ENCODE measurements around the gene PARP4. TPM values are rescaled to one million over a fixed set of nuclear protein-coding genes. Genes with fewer than 3 reads are reported as not detected.

The PARP4 gene
- total and polyA plus RNA-seq, 2 experiments from 2014 or later, result 20.4 to 37.8 TPM

GRCh38 chr13:24520733-24521132 lies 8.2 kb upstream of the PARP4 start:
- no peaks in the 10 kb centered on the region for H3K36me3 ChIP-seq
- H3K27me3 ChIP-seq, result no peaks in the 10 kb centered on the region
- DNase-seq (ENCODE audit: low read depth in 1 of 2, low spot score in 1 of 2), result no peak
- no peaks in the 10 kb centered on the region for H3K9me3 ChIP-seq (ENCODE audit: low read depth)
- no peaks in the 10 kb centered on the region for H3K4me1 ChIP-seq (ENCODE audit: low read depth)
- H3K4me3 ChIP-seq, result no peak overlapping the region
- TF ChIP-seq CTCF (IDR thresholded peaks at IDR 0.05; ENCODE audit: low read depth, low read length), result no peak
- no peak overlapping the region for H3K27ac ChIP-seq

- H3K27ac ChIP-seq, result no peak overlapping the region
- TF ChIP-seq CTCF (IDR thresholded peaks at IDR 0.05; ENCODE audit: low read depth, low read length), result no peak
- H3K27me3 ChIP-seq, result no peaks in the 10 kb centered on the region
- H3K9me3 ChIP-seq (ENCODE audit: low read depth), result no peaks in the 10 kb centered on the region
- H3K4me3 ChIP-seq, result no peak overlapping the region
- no peak for DNase-seq (ENCODE audit: low read depth in 1 of 2, low spot score in 1 of 2)
- no peaks in the 10 kb centered on the region for H3K36me3 ChIP-seq
- no peaks in the 10 kb centered on the region for H3K4me1 ChIP-seq (ENCODE audit: low read depth)
Measured at GRCh38 chr13:24516919-24517318, 4.3 kb upstream of the PARP4 start.

- DNase-seq (ENCODE audit: low read depth in 1 of 2, low spot score in 1 of 2), result no peak
- Histone ChIP-seq H3K4me1 (ENCODE audit: low read depth) (peaks cover 5% of the 10 kb centered on the region), H3K9me3 (ENCODE audit: low read depth) (no peaks in the 10 kb centered on the region), H3K27ac (peak overlapping the region; percentile 6), H3K36me3 (no peaks in the 10 kb centered on the region), H3K27me3 (no peaks in the 10 kb centered on the region), H3K4me3 (peak overlapping the region; percentile 60)
- TF ChIP-seq CTCF (IDR thresholded peaks at IDR 0.05; ENCODE audit: low read depth, low read length), result no peak
Measured at GRCh38 chr13:24512908-24513213, 283 bp upstream of the PARP4 start.

- Histone ChIP-seq H3K9me3 (ENCODE audit: low read depth) (no peaks in the 10 kb centered on the region), H3K27me3 (no peaks in the 10 kb centered on the region), H3K4me1 (ENCODE audit: low read depth) (peaks cover 5% of the 10 kb centered on the region), H3K27ac (peak overlapping the region; percentile 6), H3K36me3 (no peaks in the 10 kb centered on the region), H3K4me3 (peak overlapping the region; percentile 60)
- DNase-seq (ENCODE audit: low read depth in 1 of 2, low spot score in 1 of 2), result peak in 1 of 2 donors; percentile 9
- no peak for TF ChIP-seq CTCF (IDR thresholded peaks at IDR 0.05; ENCODE audit: low read depth, low read length)
Measured at GRCh38 chr13:24511816-24512196, 772 bp downstream of the PARP4 start.

GRCh38 chr13:24511019-24511815 lies 1.4 kb downstream of the PARP4 start:
- H3K27ac ChIP-seq, result no peak overlapping the region
- no peak for TF ChIP-seq CTCF (IDR thresholded peaks at IDR 0.05; ENCODE audit: low read depth, low read length)
- no peaks in the 10 kb centered on the region for H3K9me3 ChIP-seq (ENCODE audit: low read depth)
- peaks cover 5% of the 10 kb centered on the region for H3K4me1 ChIP-seq (ENCODE audit: low read depth)
- peak overlapping the region; percentile 60 for H3K4me3 ChIP-seq
- H3K36me3 ChIP-seq, result no peaks in the 10 kb centered on the region
- H3K27me3 ChIP-seq, result no peaks in the 10 kb centered on the region
- DNase-seq (ENCODE audit: low read depth in 1 of 2, low spot score in 1 of 2), result peak in 1 of 2 donors; percentile 89

Data from cardiac muscle cell (in vitro differentiated cells and primary cell).